NT2/D1 (cell line): ENCODE results near the gene TNFSF10.

ENCODE experiments used
- SUZ12 ChIP-seq: IDR thresholded peaks from 2 replicates; pipeline ENCODE4 v1.6.1; 2011; ENCODE audit not compliant: insufficient read length, insufficient read depth; ENCODE audit errors: extremely low read depth
- YY1 ChIP-seq: IDR thresholded peaks from 2 replicates; pipeline ENCODE4 v1.6.1; 2011; ENCODE audit not compliant: insufficient read length, insufficient read depth
- ZNF274 ChIP-seq: IDR thresholded peaks from 2 replicates; pipeline ENCODE4 v1.6.1; 2011; ENCODE audit warnings: mild to moderate bottlenecking, low read depth, low read length

GRCh38 chr3:172515130-172515918 lies 7.9 kb downstream of the TNFSF10 start:
- no peak for TF ChIP-seq ZNF274
- no peak for TF ChIP-seq YY1
- TF ChIP-seq SUZ12 = no peak
